Transverse colon (tissue), 3 donors: ENCODE measurements around the gene IL18.

Experiments
- CTCF ChIP-seq, 5 experiments: fragments of 200-600 bp in 3 of 5; fragments of 450-650 bp in 2 of 5; sonication (generic) in 3 of 5; IDR thresholded peaks; 1 replicate in 2 of 5; 2 replicates in 3 of 5; pipeline ENCODE4 v1.5.1; 2016 to 2017; ENCODE audit warnings: antibody characterized with exemption in 5 of 5, inconsistent platforms in 3 of 5, mild to moderate bottlenecking in 2 of 5, moderate library complexity in 1 of 5
- POLR2A ChIP-seq: fragments of 450-650 bp; IDR thresholded peaks from one replicate; pipeline ENCODE4 v1.6.1; 2016; ENCODE audit warnings: antibody characterized with exemption, mild to moderate bottlenecking, moderate library complexity

GRCh38 chr11:112200252-112200651 is 36.4 kb upstream of the IL18 start:
- TF ChIP-seq CTCF (IDR thresholded peaks at IDR 0.05) = no peak
- TF ChIP-seq POLR2A = no peak
